VCaP (cell line): ENCODE results near the gene NLK.

Experiments used
- H3K27ac ChIP-seq: fragments of 450-650 bp; 2 replicates; pipeline ENCODE4 v1.5.1; 2017
- TF ChIP-seq, protein P1 (sequence below): fragments of 450-650 bp; conservative IDR thresholded peaks from 2 replicates; pipeline ENCODE4 v1.5.1; 2017; ENCODE audit warnings: mild to moderate bottlenecking, moderate library complexity

The NLK gene

DNA sequence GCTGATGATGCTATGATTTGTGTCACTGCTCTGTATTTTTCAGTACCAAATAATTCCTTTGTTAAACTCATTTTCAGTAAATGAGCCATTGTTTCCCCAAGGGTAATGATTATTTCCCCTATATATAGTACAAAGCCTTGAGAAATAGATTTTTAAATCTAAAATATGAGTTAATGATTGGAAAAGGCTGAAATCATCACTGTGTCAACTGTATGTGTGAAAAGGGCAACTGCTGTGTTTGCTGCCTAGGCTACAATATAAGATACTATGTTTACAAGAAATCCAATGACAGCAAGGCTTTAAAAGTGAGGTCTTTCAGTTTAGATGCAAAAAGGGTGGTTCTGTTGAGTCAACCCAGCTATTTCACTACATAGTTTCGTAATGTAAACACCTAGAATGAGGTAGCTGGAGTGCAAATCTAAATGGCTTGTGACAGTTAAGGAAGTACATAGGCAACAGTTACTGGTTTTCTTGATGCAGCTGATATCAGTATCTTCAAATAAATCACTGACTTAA, 15.3 kb downstream of the NLK start:
- peak overlapping the region; percentile 19 for H3K27ac ChIP-seq
- TF ChIP-seq, protein P1, sequence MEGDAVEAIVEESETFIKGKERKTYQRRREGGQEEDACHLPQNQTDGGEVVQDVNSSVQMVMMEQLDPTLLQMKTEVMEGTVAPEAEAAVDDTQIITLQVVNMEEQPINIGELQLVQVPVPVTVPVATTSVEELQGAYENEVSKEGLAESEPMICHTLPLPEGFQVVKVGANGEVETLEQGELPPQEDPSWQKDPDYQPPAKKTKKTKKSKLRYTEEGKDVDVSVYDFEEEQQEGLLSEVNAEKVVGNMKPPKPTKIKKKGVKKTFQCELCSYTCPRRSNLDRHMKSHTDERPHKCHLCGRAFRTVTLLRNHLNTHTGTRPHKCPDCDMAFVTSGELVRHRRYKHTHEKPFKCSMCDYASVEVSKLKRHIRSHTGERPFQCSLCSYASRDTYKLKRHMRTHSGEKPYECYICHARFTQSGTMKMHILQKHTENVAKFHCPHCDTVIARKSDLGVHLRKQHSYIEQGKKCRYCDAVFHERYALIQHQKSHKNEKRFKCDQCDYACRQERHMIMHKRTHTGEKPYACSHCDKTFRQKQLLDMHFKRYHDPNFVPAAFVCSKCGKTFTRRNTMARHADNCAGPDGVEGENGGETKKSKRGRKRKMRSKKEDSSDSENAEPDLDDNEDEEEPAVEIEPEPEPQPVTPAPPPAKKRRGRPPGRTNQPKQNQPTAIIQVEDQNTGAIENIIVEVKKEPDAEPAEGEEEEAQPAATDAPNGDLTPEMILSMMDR = no peak

DNA sequence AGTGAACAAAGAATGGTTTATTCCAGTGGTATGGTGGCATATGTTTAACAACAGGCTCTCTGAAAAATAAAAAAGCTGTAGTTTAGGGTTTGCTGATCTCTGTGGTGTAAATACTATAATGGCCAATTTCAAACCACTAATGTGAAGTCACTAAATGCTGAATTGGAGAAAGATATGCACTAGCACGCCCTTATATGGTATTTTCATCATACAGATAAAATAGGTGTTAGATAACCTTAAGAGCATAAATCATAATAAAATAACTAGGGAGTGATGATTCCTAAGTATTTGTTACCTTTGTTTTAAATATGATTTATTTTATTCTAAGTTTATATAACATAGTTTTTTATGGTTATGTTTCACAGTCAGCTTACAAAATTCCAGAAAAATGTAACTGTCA, 17.2 kb downstream of the NLK start:
- no peak overlapping the region for H3K27ac ChIP-seq
- TF ChIP-seq, protein P1 = no peak

DNA sequence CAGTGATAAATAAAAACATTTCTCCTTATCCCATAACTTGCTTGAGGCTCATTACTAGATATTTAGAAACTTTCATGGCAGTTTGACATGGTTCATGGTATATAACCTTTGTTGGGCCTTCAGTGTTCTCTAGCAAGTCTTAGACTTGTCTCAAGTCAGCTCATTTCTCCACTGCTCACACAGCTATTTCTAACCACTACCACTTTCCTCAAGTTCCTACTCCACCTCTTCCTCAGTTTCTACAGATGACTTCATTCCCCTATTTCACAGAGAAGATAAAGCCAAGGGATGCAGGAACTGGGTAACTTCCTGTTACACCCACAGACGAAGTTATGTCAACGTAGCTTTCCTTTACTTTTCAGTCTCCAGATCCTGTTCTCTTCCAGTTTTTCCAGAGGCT, 23.2 kb downstream of the NLK start:
- no peak overlapping the region for H3K27ac ChIP-seq
- TF ChIP-seq, protein P1 = no peak

DNA sequence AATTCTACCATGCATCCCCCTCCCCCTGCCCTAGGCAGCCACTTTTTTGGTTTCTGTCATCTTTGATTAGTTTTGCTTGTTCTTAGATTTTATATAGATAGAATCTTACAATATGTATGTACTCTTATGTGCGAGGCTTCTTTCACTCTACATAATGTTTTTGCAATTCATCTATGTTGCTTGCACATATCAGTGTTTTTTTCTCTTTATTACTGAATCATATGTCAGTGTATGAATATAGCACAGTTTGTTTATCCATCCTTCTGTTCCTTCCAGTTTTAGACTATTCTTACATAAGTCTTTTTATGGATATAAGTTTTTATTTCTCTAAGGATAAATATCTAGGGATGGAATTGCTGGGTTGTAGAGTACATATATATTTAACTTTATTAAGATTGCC, 26.6 kb downstream of the NLK start:
- H3K27ac ChIP-seq = no peak overlapping the region
- TF ChIP-seq, protein P1 = no peak

DNA sequence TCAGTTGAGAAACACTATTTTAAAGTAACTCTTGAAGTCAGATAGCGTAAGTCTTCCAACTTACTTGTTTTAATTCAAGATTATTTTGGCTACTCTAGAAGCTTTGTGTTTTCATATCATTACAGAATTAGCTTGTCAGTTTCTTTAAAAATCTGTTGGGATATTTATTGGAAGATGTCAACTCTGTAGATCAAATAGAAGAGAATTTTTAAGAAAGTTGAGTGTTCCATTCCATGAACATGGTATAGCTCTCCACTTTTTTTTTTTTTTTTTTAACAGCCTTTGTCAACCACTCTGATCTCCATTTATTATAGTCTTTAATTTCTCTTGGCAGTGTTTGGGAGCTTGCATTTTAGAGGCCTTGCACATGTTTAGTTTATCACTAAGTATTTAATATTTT, 28.7 kb downstream of the NLK start:
- H3K27ac ChIP-seq = no peak overlapping the region
- TF ChIP-seq, protein P1 = no peak

DNA sequence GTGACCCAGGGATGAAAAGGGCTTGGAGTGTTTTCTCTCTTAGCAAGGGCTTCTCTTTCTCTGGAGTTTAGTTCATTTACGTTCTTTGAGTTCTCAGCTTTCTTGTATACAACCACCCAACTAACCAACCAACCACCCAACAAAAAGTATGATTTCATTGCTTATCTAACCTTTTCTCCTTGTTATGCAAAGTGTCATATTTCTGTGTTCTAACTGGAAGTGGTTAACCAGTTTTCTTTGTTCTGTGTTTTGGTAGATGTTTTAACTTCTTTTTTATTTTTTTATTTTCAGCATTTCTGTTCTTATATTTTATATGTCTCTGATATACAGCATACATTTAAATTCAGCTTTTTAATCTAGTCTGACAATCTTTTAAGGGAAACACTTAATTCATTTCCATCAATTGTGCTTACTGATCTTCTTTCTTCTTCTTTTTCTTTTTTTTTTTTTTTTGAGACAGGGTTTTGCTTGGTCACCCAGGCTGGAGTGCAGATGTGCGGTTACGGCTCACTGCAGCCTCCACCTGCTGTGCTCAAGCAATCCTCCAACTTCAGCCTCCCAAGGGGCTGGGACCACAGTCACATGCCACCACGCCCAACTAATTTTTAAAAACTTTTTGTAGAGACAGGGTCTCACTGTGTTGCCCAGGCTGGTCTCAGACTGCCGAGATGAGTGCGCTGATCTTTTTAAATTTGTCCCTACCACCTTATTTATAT, 29.6 kb downstream of the NLK start:
- TF ChIP-seq, protein P1 = no peak
- H3K27ac ChIP-seq = no peak overlapping the region

DNA sequence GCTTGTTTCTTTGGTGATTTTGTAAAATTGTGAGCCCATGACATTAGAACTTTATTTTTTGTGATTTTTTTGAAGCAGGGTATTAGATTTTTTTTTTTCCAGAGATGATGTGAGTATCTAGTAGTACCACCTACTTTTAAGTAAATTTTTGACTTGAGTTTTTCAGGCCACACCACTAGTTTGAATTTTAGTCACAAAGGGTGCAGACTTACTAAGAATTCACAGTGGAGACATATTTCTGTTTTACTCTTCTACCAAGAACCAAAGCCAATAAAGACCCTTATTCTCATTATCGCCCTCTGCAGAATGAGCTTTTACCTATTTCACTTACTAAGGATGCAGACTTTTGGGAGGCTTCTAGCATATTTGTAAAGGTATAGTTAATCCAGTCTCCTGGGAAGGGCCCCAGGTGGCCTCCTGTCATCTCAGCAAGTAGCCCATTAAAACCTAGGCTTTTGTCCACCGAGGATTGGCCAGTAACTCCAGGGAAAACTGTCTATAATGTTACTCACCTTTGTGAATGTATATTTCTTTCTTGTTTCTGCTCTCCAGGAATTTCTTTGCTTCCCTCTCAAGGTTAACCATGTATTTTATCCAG, 30.6 kb downstream of the NLK start:
- no peak overlapping the region for H3K27ac ChIP-seq
- TF ChIP-seq, protein P1 = no peak
